ENCODE results near the gene CDH13. TPM values are rescaled to one million over a fixed set of nuclear protein-coding genes. Genes with fewer than 3 reads are reported as not detected.

CDH13 gene
- total and polyA plus RNA-seq, 2 donors (not counting 3 experiments of a cell fraction or from before 2014, with no cell fraction given): 96.6 to 124 TPM

GRCh38 chr16:83738923-83739503, 1112.2 kb downstream of the CDH13 start:
- FAIRE-seq (no peak), DNase-seq (ENCODE audit: low read depth, low spot score) (no peak)
- no peaks in the 10 kb centered on the region for H3K4me1 ChIP-seq (ENCODE audit: control insufficient read depth, extremely low read depth, insufficient read depth, low read length)
- H3K9ac ChIP-seq (replicated peaks; ENCODE audit: extremely low read depth, insufficient read depth, low read length): no peak overlapping the region
- dilution Hi-C loops (cut with MboI; ENCODE audit: extremely low pct_ligation_motif_present, low sequenced_read_pairs) (no loop called here), intact Hi-C loops (cut with micrococcal nuclease) (no loop called here)
- no peak overlapping the region for H3K4me2 ChIP-seq (ENCODE audit: insufficient read depth, low read length)
- no peaks in the 10 kb centered on the region for H3K36me3 ChIP-seq (ENCODE audit: control insufficient read depth in 2 of 2, extremely low read depth in 1 of 2, insufficient read depth in 2 of 2, low read length in 2 of 2)
- H3K27me3 ChIP-seq (ENCODE audit: control insufficient read depth in 2 of 2, insufficient read depth in 2 of 2, low read length in 2 of 2): no peaks in the 10 kb centered on the region
- POLR2A ChIA-PET: no interaction called here
- no peak overlapping the region for H3K27ac ChIP-seq (ENCODE audit: insufficient read depth, low read depth, low read length)
- no peaks in the 10 kb centered on the region for H4K20me1 ChIP-seq (replicated peaks; ENCODE audit: control insufficient read depth, extremely low read depth, insufficient read depth, low read length)
- no TSS peak for BruUV-seq (replicated peaks)
- no peak overlapping the region for H3K4me3 ChIP-seq (replicated peaks in 1 of 3; ENCODE audit: insufficient read depth in 1 of 3, low read depth in 1 of 3, low read length in 3 of 3)
- no peaks in the 10 kb centered on the region for H3K9me1 ChIP-seq (replicated peaks; ENCODE audit: control insufficient read depth, extremely low read depth, insufficient read depth, low read length)
- no peaks in the 10 kb centered on the region for H3K9me3 ChIP-seq (replicated peaks; ENCODE audit: control insufficient read depth, insufficient read depth, low read length)
- no peaks in the 10 kb centered on the region for H3K79me2 ChIP-seq (ENCODE audit: control insufficient read depth, insufficient read depth, low read length)
- H2AFZ ChIP-seq (ENCODE audit: low read depth, low read length): no peak overlapping the region
- TF ChIP-seq JUN (IDR thresholded peaks at IDR 0.05; ENCODE audit: borderline replicate concordance, insufficient read depth, insufficient read length, low read depth) (no peak), POLR2AphosphoS5 (IDR thresholded peaks at IDR 0.05; ENCODE audit: insufficient read depth, low read depth, low read length) (no peak), MAX (IDR thresholded peaks at IDR 0.05; ENCODE audit: insufficient read depth, insufficient read length) (no peak)
- CTCF ChIA-PET: no interaction called here

GRCh38 chr16:83742124-83742899, 1115.5 kb downstream of the CDH13 start:
- no peaks in the 10 kb centered on the region for H3K36me3 ChIP-seq (ENCODE audit: control insufficient read depth in 2 of 2, extremely low read depth in 1 of 2, insufficient read depth in 2 of 2, low read length in 2 of 2)
- no peaks in the 10 kb centered on the region for H4K20me1 ChIP-seq (replicated peaks; ENCODE audit: control insufficient read depth, extremely low read depth, insufficient read depth, low read length)
- no peak overlapping the region for H3K27ac ChIP-seq (ENCODE audit: insufficient read depth, low read depth, low read length)
- no peak overlapping the region for H3K9ac ChIP-seq (replicated peaks; ENCODE audit: extremely low read depth, insufficient read depth, low read length)
- ChIA-PET POLR2A (interaction anchor here (0.6 kb wide), 1 partner anchor 29 kb away, joined by 3 read pairs; no protein-coding TSS in a partner anchor), CTCF (no interaction called here)
- H3K9me3 ChIP-seq (replicated peaks; ENCODE audit: control insufficient read depth, insufficient read depth, low read length): no peaks in the 10 kb centered on the region
- no peaks in the 10 kb centered on the region for H3K9me1 ChIP-seq (replicated peaks; ENCODE audit: control insufficient read depth, extremely low read depth, insufficient read depth, low read length)
- H3K79me2 ChIP-seq (ENCODE audit: control insufficient read depth, insufficient read depth, low read length): no peaks in the 10 kb centered on the region
- dilution Hi-C loops (cut with MboI; ENCODE audit: extremely low pct_ligation_motif_present, low sequenced_read_pairs) (no loop called here), intact Hi-C loops (cut with micrococcal nuclease) (no loop called here)
- no peak overlapping the region for H2AFZ ChIP-seq (ENCODE audit: low read depth, low read length)
- no peaks in the 10 kb centered on the region for H3K27me3 ChIP-seq (ENCODE audit: control insufficient read depth in 2 of 2, insufficient read depth in 2 of 2, low read length in 2 of 2)
- TF ChIP-seq POLR2AphosphoS5 (IDR thresholded peaks at IDR 0.05; ENCODE audit: insufficient read depth, low read depth, low read length): no peak
- no peak for TF ChIP-seq CTCF (IDR thresholded peaks at IDR 0.05; ENCODE audit: extremely low read depth in 1 of 2, insufficient read depth in 1 of 2, low read depth in 1 of 2, low read length in 2 of 2)
- TF ChIP-seq FOS (IDR thresholded peaks at IDR 0.05; ENCODE audit: borderline replicate concordance, insufficient read depth, low read length): no peak
- TF ChIP-seq MAX (IDR thresholded peaks at IDR 0.05; ENCODE audit: insufficient read depth, insufficient read length): no peak
- TF ChIP-seq POLR2A (IDR thresholded peaks at IDR 0.05; ENCODE audit: low read depth, low read length): no peak
- no peak for TF ChIP-seq GATA2 (IDR thresholded peaks at IDR 0.05; ENCODE audit: insufficient read depth, insufficient read length, low read depth, low read length)
- no peak for TF ChIP-seq JUN (IDR thresholded peaks at IDR 0.05; ENCODE audit: borderline replicate concordance, insufficient read depth, insufficient read length, low read depth)
- no peak for TF ChIP-seq EZH2 (IDR thresholded peaks at IDR 0.05; ENCODE audit: borderline replicate concordance, low read depth, low read length, severe bottlenecking)
- no peak for TF ChIP-seq MYC (IDR thresholded peaks at IDR 0.05; ENCODE audit: low read depth, low read length)
- no TSS peak for BruUV-seq (replicated peaks)
- H3K4me3 ChIP-seq (replicated peaks in 1 of 3; ENCODE audit: insufficient read depth in 1 of 3, low read depth in 1 of 3, low read length in 3 of 3): no peak overlapping the region
- DNase-seq (ENCODE audit: low read depth, low spot score) (no peak), FAIRE-seq (no peak)
- no peaks in the 10 kb centered on the region for H3K4me1 ChIP-seq (ENCODE audit: control insufficient read depth, extremely low read depth, insufficient read depth, low read length)
- H3K4me2 ChIP-seq (ENCODE audit: insufficient read depth, low read length): no peak overlapping the region

Measured in endothelial cell of umbilical vein (primary cell).